HG03175 (cell line): ENCODE data around the gene DICER1.

Experiments
- ATAC-seq: cut with Tn5 transposase; IDR thresholded peaks from one replicate; pipeline ENCODE4 v1.9.1; 2021; ENCODE audit warnings: mild to moderate bottlenecking, moderate library complexity; ENCODE audit not compliant: unreplicated experiment

Gene DICER1

DNA sequence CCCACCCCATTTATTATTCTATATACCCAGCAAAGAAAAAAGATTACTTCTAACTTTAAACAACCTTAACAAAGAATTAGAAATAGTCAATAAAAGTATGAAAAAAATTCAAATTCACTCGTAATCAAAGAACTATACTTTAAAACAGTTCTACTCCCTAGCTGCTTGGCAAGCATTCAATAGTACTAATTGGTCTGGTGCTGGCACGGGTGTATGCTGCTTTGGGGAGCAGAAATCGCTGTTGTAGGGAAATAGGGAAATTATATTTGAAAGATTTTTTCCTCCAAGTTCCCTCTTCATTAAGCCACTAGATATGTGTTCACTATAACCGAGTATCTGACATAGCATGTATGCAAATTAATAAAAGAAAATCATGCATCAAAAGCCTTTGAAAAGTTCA lies 65.7 kb downstream of the DICER1 start:
- ATAC-seq, result no peak

- no peak for ATAC-seq
Observed at GRCh38 chr14:95088665-95089064, 68.7 kb downstream of the DICER1 start.

DNA sequence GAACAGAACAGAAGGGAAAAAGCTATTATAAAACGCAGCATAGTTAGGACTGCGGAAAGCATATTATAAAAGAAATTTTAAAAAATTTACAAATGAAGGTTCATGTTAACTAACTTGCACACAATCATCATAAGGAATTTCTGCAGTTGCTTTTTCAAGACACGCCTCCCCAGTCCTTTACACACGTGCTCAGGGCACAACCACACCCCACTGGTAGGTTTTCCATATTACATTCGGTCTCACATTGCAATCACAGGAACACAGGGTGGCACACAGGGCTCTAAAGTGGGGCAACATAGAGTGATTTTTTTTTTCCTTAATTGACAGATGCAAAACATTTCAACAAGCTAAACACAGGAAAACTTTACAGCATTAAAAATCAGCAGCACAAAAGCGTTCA lies 69.7 kb downstream of the DICER1 start:
- no peak for ATAC-seq

DNA sequence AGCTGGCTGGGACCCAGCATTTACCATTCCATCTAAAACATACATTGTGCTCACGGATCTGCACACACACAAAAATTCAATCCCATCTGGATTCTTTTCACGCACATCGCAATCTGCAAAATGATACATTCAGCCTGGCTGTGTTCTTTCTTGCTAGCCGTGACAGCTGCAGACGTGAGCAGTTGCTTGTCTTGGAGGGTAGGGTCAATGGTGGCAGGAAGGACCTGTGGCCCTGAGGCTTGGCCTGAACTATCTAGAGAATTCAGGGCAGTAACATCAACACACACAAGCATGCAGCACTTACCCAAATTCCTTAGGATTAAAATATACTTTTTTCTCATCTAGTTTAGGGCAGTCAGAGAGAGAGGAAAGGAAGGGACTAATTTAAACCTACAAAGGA lies 72.0 kb downstream of the DICER1 start:
- ATAC-seq, result no peak

GRCh38 chr14:95078867-95079266 lies 78.5 kb downstream of the DICER1 start:
- no peak for ATAC-seq

DNA sequence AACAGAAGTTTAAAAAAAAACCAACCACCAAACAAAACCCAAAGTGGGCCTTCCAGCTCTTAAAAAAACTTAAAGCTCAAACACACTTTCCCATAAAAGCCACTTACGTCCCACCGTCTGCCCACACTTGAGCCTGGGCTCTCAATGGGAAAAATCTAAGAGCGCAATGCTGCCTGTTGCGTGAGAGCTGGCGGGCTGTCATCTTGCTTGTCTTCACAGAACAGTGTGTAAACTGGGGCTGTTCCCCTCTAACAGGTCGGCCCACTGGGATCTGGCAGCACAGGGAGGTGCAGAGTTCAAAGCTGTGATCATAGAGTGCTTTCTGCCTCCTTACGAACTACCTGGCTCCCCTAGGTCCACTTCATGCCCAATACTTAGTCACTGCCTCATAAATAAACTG lies 80.0 kb downstream of the DICER1 start:
- ATAC-seq, result no peak

DNA sequence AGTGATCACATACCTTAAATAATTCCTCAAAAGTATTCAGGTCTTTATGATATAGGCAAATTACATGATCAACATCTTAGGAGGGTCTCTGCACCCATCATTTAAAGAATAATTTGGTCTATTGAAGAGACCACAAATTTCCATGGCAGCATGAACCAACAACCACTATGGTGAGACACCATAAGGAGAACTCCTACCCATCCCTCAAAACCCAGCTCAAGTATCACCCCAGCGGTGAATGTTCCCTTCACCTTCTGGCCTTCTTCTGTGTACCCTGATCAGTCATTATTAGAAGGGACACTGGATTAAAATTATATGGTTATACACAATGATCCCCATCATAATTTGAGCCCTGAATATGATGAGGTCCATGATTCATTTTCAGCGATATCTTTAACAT lies 81.5 kb downstream of the DICER1 start:
- no peak for ATAC-seq

- no peak for ATAC-seq
Observed at GRCh38 chr14:95073947-95074346, 83.4 kb downstream of the DICER1 start.

- ATAC-seq, result no peak
Observed at GRCh38 chr14:95072310-95072905, 84.9 kb downstream of the DICER1 start.

DNA sequence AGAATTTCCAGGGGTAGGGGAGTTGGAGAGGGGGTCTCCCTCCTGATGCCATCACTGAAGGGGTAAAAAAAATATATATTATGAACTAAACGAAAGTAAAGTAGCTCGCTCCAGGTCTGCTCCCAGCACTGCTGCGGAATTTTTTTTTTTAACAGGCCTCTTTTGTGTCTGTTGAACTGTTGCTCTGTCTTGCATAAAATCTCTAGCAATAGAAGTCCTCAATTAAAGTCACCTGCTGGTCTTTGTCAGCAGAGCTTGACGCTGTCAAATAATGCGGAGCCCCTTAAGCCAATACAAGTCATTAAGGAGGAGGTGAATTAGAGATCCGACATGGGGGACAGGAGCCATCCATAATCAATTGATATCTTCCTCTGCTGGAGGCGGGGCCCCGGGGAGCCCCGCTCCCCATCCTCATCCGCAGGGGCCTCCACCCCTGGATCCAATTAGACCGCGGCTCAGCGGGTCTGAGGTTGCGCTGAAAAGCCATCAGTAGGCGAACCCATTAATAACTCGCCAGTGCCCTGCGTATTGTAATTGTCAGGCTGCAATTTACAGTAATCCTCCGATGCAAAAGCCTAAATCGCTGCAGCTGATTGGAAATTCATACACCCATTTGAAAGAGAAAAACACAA lies 85.6 kb downstream of the DICER1 start:
- no peak for ATAC-seq

- no peak for ATAC-seq
Observed at GRCh38 chr14:95070748-95071435, 86.4 kb downstream of the DICER1 start.

DNA sequence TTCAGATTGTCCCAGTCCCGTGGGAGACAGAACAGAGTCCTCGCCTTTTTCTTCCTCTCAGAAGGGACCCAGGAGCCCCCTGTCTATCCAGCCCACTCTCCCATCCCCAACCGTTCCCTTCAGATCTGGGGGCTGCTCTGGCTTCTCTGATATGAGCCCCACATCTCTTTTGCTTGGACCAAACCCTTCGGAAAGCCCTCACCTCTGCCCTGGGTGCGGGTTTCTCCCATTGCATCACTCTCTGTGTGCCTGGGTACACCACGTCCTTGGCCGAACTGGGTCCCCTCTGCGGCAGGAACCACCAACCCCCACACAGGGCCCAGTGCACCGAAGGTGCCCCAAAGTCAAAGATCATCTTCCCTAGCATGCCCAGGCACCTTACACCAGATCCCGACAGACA lies 87.8 kb downstream of the DICER1 start:
- no peak for ATAC-seq

DNA sequence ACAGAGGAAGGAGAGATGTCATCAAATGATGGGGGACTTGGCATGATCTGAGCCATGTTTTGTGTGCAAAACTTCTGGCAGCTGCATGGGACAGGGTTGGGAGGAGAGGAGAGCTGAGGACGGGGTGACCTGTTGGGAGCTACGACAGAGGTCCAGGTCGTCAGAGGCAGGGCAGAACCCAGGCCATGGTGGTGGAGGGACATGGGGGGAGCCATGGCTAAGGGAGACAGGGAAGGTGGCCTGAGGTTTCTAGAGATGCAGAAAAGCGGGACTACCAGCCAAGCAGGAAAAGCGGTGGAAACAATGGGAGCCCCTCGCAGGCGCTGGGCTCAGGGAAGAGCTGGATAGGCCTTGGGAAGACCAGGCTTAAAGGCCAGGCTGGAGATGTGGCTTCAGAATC lies 88.3 kb downstream of the DICER1 start:
- ATAC-seq, result no peak

DNA sequence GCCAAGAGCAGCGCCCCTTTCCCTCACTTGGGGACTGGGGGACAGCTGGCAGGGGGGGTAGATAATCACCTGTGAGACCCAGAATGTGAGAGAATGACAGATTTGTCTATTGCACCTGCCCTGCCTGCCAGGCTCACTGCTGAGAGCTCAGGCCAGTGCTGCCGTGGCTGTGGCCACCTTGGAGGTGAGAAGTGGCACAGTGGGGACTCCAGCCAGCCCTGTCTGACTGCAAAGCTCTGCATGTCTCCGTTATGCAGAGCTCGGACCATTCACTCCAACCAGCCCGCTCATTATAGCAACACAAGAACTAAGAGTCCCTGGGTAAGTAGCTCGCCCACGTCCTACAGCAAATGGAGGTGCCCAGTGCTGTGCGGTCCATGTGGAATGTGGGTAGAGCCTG lies 88.8 kb downstream of the DICER1 start:
- no peak for ATAC-seq

- no peak for ATAC-seq
Observed at GRCh38 chr14:95068080-95068479, 89.2 kb downstream of the DICER1 start.

GRCh38 chr14:95067526-95067925 lies 89.8 kb downstream of the DICER1 start:
- ATAC-seq, result no peak

GRCh38 chr14:95066427-95066986 lies 90.8 kb downstream of the DICER1 start:
- no peak for ATAC-seq

DNA sequence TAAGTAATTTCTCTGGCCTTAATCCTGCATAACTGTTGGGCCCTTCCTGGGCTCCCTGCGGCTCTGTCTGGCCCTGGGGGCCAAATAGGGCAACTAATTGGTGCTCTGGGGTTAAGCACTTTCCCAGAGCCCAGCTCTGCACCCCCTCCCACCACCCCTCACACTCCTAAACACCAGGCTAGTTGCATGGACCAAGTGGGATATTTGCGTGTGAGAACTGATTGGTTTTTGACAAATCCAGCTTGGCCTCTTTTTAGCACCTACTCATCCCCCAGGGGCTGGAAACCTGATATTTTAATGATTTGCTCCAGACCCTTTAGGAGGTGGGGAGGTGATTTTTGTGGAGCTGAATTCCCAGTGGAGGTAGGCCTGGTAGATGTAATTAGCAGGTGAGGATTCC lies 91.9 kb downstream of the DICER1 start:
- ATAC-seq, result no peak

DNA sequence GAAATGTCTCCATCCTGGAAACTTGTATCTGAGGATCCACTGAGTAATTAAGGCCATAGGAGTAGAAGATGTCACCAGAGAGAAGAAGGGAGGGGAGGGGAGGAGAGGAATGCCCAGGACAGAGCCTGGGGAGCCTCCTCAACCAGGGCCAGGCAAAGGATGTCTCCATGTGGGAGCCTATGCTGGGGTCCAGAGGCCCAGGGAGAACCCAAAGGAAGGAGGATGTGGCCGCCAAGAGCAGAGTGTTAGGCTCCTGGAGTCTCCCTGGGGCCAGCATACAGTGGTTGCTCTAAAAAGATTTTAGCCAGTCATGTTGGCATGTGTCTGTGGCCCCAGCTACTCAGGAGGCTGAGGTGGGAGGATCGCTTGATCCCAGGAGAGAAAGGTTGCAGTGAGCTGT lies 92.6 kb downstream of the DICER1 start:
- ATAC-seq, result no peak

DNA sequence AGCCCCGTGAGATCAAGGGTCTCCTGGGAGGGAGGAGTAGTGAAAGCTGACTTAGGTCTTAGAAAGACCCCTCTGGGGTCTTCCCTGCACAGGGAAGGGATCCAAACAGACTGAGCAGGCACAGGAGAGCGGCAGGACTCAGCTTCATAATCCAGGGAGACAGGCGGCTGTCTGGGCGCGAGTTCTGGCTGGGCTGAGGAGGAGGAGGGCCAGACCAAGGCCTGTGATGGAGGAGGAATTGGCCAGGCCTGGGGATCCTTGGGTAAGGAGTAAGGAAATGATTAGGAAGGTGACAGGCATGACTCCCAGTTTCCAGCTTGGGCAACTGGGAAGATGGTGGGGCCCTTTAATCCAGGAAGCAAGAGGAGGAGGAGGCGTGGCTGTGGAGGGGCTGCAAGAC lies 93.1 kb downstream of the DICER1 start:
- ATAC-seq, result no peak

DNA sequence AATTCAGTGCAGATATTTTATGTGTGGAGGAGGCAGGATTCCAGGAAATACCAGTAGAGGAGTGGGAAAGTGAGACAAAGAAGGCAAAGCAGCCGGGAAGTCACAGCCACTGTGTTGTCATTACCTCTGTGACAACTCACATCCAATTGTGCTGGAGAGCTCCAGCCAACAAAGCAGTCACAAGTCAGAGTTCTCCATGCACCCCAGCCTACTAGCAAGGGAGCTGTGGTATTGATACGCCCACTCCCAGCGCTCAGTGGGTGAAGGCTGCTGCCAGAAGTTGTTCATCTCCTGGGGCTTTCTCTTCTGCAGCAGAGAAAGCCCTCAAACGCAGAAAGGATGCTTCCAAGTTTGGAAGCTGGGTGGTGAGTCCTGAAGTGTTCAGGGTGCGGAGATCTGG lies 93.9 kb downstream of the DICER1 start:
- no peak for ATAC-seq

- no peak for ATAC-seq
Observed at GRCh38 chr14:95062946-95063345, 94.4 kb downstream of the DICER1 start.
